Esophagus (tissue), 2 donors: ENCODE results near the gene UBL3. TPM values are rescaled to one million over a fixed set of nuclear protein-coding genes. Genes with fewer than 3 reads are reported as not detected.

ENCODE experiments used
- H3K27ac ChIP-seq, 2 donors: one replicate each; pipeline ENCODE4 v1.5.1; 2013; ENCODE audit warnings: low read depth in 2 of 2, mild to moderate bottlenecking in 2 of 2, inconsistent platforms in 1 of 2, low read length in 1 of 2, moderate library complexity in 1 of 2
- H3K27me3 ChIP-seq, 2 donors: one replicate each; pipeline ENCODE4 v1.6.1; 2013; ENCODE audit warnings: low read length in 2 of 2, control low read depth in 1 of 2, mild to moderate bottlenecking in 1 of 2; ENCODE audit not compliant: insufficient read depth in 2 of 2, control insufficient read depth in 1 of 2
- H3K36me3 ChIP-seq, 2 donors: one replicate each; pipeline ENCODE4 v1.6.1; 2013; ENCODE audit warnings: low read length in 1 of 2; ENCODE audit not compliant: control insufficient read depth in 2 of 2, insufficient read depth in 2 of 2
- H3K4me1 ChIP-seq, 2 donors: one replicate each; pipeline ENCODE4 v1.6.1; 2013; ENCODE audit warnings: low read length in 1 of 2; ENCODE audit not compliant: control insufficient read depth in 2 of 2, insufficient read depth in 2 of 2
- H3K4me3 ChIP-seq, 2 donors: one replicate each; pipeline ENCODE4 v1.5.1; 2013; ENCODE audit warnings: low read length in 2 of 2, mild to moderate bottlenecking in 2 of 2, low read depth in 1 of 2, moderate library complexity in 1 of 2
- H3K9me3 ChIP-seq, 2 donors: one replicate each; pipeline ENCODE4 v1.6.1; 2013; ENCODE audit warnings: mild to moderate bottlenecking in 2 of 2, low read depth in 1 of 2, low read length in 1 of 2, moderate library complexity in 1 of 2; ENCODE audit not compliant: control insufficient read depth in 2 of 2, insufficient read depth in 1 of 2
- WGBS, 2 donors: extraction: QIAGEN DNeasy Blood & Tissue Kit; methylation state at CpG; one replicate each; pipeline ENCODE4 v1.1.7; 2013; 5-methylcytosine and 5-hydroxymethylcytosine counted together
- polyA plus RNA-seq, 2 donors: library from polyadenylated mRNA; stranded (reverse); fragments of 200-250 nt; gene quantifications; one replicate each; pipeline ENCODE4 v1.2.3, GENCODE V29; 2013
- donor health status: healthy with polysubstance abuse.
- donor health status: Bipolar disorder and iron deficiency.

Gene UBL3
- polyA plus RNA-seq, 2 donors: 30.7 to 41.5 TPM

- H3K27me3 ChIP-seq: no peaks in the 10 kb centered on the region
Measured at GRCh38 chr13:29849071-29849631, 1.3 kb downstream of the UBL3 start.

DNA sequence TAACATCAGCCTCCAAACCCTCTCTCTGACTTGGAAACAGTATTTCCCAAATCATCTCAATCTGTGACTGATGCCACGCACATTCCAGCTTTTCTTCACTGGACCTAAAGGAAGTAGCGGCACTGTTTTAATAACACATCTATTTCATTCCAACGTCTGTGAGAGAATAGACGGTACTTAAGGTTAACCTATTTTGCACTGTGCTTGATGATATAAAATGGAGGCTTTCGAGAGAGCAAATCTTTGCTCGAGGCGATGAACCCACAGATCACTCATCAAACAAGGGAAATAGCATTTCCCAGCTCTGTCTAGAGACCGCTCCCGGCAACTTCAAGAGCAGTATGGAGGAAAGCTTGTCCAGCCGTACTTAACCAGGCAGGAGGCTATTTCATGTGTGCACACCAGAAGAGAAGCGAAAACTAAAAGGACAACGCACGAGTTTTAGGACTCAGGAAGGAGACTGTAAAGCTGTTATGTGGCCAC is 2.9 kb downstream of the UBL3 start:
- H3K4me1 ChIP-seq: no peaks in the 10 kb centered on the region
- H3K27ac ChIP-seq: peak overlapping the region; percentile 62 to 81
- 5% methylated on average over 13 of the region's 13 CpGs for WGBS, 2 donors
- no peaks in the 10 kb centered on the region for H3K9me3 ChIP-seq
- no peaks in the 10 kb centered on the region for H3K27me3 ChIP-seq
- H3K36me3 ChIP-seq: no peaks in the 10 kb centered on the region
- H3K4me3 ChIP-seq: peak overlapping the region; percentile 57 to 69

More at GRCh38 chr13:29849071-29849631, 1.3 kb downstream of the UBL3 start:
- H3K4me1 ChIP-seq: no peaks in the 10 kb centered on the region
- H3K4me3 ChIP-seq: peak overlapping the region; percentile 69 to 81
- 0 to 1% methylated on average over 24 of the region's 24 CpGs for WGBS, 2 donors
- H3K27ac ChIP-seq: peak overlapping the region; percentile 97 to 100
- no peaks in the 10 kb centered on the region for H3K9me3 ChIP-seq
- H3K36me3 ChIP-seq: no peaks in the 10 kb centered on the region

GRCh38 chr13:29846475-29847256 is 3.8 kb downstream of the UBL3 start:
- Histone ChIP-seq H3K36me3 (no peaks in the 10 kb centered on the region), H3K27ac (no peak overlapping the region), H3K4me3 (peak overlapping the region in 1 of 2 donors; percentile 69), H3K4me1 (no peaks in the 10 kb centered on the region), H3K27me3 (no peaks in the 10 kb centered on the region), H3K9me3 (no peaks in the 10 kb centered on the region)
- WGBS, 2 donors: 41 to 48% methylated on average over 6 of the region's 6 CpGs

DNA sequence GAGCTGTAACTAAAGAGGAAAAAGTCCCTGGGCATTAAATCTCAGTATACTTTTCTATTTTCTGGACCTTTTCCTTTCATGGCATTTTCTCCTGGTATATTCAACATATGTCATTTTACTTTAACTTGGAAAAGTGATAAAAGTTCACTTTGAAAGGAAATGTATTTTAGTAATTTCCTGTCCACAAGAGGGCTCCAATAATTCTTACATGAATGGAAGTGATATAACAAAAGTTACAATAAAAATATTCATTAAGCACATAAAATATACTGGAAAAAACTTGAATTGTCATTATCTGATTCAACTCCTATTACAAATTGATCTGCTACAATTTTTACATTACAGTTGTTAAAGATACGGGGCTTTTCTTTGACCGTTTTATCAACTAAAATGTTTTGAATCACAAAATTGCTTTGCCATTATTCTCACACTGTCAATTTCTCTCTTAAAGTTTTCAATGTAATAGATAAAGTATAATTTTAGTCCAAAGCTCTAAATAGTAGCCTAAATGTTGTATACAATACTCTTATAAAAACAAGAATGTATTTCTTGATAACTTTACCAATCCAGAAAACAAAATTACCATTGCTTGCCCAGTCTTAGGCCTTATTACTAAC is 4.9 kb downstream of the UBL3 start:
- H3K27me3 ChIP-seq: no peaks in the 10 kb centered on the region
- H3K27ac ChIP-seq: no peak overlapping the region
- no peaks in the 10 kb centered on the region for H3K9me3 ChIP-seq
- peak overlapping the region in 1 of 2 donors; percentile 31 for H3K4me3 ChIP-seq
- WGBS, 2 donors: 44 to 53% methylated on average over 2 of the region's 2 CpGs
- no peaks in the 10 kb centered on the region for H3K36me3 ChIP-seq
- no peaks in the 10 kb centered on the region for H3K4me1 ChIP-seq

GRCh38 chr13:29844441-29844840 is 6.0 kb downstream of the UBL3 start:
- Histone ChIP-seq H3K9me3 (no peaks in the 10 kb centered on the region), H3K27ac (no peak overlapping the region), H3K4me1 (no peaks in the 10 kb centered on the region), H3K27me3 (no peaks in the 10 kb centered on the region), H3K36me3 (no peaks in the 10 kb centered on the region), H3K4me3 (no peak overlapping the region)
- WGBS, 2 donors: 92 to 96% methylated on average over 1 of the region's 1 CpG

DNA sequence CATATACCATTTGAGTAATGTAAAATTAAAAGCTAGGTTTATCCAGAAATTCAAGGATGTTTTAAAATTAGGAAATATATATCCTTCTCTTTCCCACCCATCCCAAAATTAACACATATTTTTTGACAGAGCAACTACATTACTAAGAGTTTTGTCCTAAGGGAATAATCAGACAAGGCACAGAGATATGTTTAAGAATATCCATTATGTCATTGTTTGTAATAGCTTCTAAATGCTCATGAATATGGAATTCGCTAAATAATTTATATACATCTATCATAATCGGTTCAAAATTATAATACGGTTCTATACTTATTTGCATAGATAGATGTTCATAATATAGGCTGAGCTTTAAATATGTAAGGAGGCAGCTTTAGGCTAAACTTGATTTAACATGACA is 9.8 kb downstream of the UBL3 start:
- Histone ChIP-seq H3K9me3 (no peaks in the 10 kb centered on the region), H3K27me3 (no peaks in the 10 kb centered on the region), H3K4me3 (no peak overlapping the region), H3K4me1 (no peaks in the 10 kb centered on the region), H3K36me3 (no peaks in the 10 kb centered on the region), H3K27ac (no peak overlapping the region)
- WGBS, 2 donors: 75 to 82% methylated on average over 3 of the region's 3 CpGs

- Histone ChIP-seq H3K36me3 (no peaks in the 10 kb centered on the region), H3K4me3 (no peak overlapping the region), H3K27ac (no peak overlapping the region), H3K9me3 (no peaks in the 10 kb centered on the region), H3K4me1 (no peaks in the 10 kb centered on the region), H3K27me3 (no peaks in the 10 kb centered on the region)
- 98 to 100% methylated on average over 9 of the region's 9 CpGs for WGBS, 2 donors
Measured at GRCh38 chr13:29835280-29836061, 14.9 kb downstream of the UBL3 start.

- Histone ChIP-seq H3K4me3 (no peak overlapping the region), H3K36me3 (no peaks in the 10 kb centered on the region), H3K4me1 (no peaks in the 10 kb centered on the region), H3K9me3 (no peaks in the 10 kb centered on the region), H3K27ac (no peak overlapping the region), H3K27me3 (no peaks in the 10 kb centered on the region)
- 83 to 95% methylated on average over 6 of the region's 6 CpGs for WGBS, 2 donors
Measured at GRCh38 chr13:29832761-29833298, 17.6 kb downstream of the UBL3 start.

DNA sequence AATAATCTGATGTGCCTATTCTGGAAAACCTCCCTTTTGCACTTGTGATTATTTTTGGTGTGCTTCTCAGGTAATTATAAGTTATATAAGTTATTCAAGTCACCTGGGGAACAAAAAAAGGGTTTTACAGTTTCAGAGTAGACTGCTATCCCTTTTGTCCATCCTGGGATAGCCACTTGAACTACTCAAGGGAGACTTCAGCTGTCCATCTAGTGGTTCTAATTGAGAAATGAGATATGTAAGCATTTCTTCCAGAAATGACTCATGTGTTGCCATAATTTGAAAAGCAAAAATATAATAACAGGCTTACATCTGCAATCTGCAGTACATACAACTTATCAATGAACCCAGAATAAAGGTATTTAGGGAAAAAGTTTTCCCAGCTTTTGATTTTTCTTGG is 20.4 kb downstream of the UBL3 start:
- H3K4me3 ChIP-seq: no peak overlapping the region
- H3K4me1 ChIP-seq: no peaks in the 10 kb centered on the region
- no peaks in the 10 kb centered on the region for H3K27me3 ChIP-seq
- H3K9me3 ChIP-seq: no peaks in the 10 kb centered on the region
- H3K27ac ChIP-seq: no peak overlapping the region
- H3K36me3 ChIP-seq: no peaks in the 10 kb centered on the region
